NT2/D1 (cell line): Measurements from ENCODE around the gene MS4A12.

Source experiments
- YY1 ChIP-seq: IDR thresholded peaks from 2 replicates; pipeline ENCODE4 v1.6.1; 2011; ENCODE audit not compliant: insufficient read length, insufficient read depth
- ZNF274 ChIP-seq: IDR thresholded peaks from 2 replicates; pipeline ENCODE4 v1.6.1; 2011; ENCODE audit warnings: mild to moderate bottlenecking, low read depth, low read length

GRCh38 chr11:60528934-60529333 is 36.4 kb downstream of the MS4A12 start:
- TF ChIP-seq YY1 (no peak), ZNF274 (no peak)
